22Rv1 (cell line): Measurements from ENCODE around the gene FOXP1.

ENCODE experiments used
- ZFX ChIP-seq: fragments of 450-650 bp; IDR thresholded peaks from 2 replicates; pipeline ENCODE4 v1.6.1; 2017; ENCODE audit warnings: antibody characterized with exemption, borderline replicate concordance
- TF ChIP-seq, protein P1 (sequence below): fragments of 450-650 bp; IDR thresholded peaks from 2 replicates; pipeline ENCODE4 v1.5.1; 2017; ENCODE audit warnings: mild to moderate bottlenecking

DNA sequence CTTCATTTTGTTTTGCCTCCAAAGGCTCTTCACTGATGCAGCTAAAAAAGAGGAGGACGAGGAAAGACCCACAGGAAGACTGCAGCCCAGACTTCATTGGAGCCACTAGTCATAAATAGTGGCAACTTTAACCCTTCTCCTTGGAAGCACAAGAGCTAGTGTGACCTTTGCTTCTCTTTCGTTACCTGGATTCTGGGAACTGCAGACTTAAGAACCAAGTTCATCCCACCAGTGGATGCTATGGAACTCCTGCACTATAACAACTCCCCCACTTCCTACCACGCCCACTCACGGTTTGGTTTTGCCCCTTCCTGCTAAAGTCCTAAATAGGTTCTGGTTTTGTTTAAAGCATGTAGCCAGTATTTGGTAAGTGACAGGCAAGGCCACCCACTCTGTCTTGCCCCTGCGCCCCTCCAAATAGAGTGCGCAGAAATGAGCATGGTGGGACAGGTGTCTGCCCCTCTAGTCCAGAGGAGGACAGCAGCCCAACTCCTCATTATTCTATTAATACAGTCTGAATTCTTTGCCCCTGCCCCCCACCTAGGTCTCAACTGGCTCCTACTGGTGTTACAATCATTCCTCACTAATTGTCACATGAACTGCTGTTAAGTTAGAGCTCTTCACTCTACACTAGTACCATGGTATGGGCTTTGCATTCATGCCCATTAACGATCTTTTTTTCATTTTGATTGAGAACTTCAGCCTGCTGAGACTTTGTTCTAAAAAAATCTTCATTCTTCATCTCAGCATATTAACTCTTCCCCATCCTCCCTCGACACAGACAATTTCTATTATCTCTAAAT is 504.6 kb downstream of the FOXP1 start:
- TF ChIP-seq, protein P1, sequence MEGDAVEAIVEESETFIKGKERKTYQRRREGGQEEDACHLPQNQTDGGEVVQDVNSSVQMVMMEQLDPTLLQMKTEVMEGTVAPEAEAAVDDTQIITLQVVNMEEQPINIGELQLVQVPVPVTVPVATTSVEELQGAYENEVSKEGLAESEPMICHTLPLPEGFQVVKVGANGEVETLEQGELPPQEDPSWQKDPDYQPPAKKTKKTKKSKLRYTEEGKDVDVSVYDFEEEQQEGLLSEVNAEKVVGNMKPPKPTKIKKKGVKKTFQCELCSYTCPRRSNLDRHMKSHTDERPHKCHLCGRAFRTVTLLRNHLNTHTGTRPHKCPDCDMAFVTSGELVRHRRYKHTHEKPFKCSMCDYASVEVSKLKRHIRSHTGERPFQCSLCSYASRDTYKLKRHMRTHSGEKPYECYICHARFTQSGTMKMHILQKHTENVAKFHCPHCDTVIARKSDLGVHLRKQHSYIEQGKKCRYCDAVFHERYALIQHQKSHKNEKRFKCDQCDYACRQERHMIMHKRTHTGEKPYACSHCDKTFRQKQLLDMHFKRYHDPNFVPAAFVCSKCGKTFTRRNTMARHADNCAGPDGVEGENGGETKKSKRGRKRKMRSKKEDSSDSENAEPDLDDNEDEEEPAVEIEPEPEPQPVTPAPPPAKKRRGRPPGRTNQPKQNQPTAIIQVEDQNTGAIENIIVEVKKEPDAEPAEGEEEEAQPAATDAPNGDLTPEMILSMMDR: no peak
- no peak for TF ChIP-seq ZFX
